H1 (cell line): ENCODE measurements around the gene PDGFB. TPM values are rescaled to one million over a fixed set of nuclear protein-coding genes. Genes with fewer than 3 reads are reported as not detected.

Experiments used
- CTCF ChIA-PET: fragments of 300-600 bp; sonication (Branson Sonifier 250); formaldehyde crosslinking; loops from one replicate; lab custom pipeline; 2021; ENCODE audit not compliant: partially characterized antibody; lab: Charles Lee
- POLR2A ChIA-PET: fragments of 300-600 bp; sonication (Branson Sonifier 250); formaldehyde crosslinking; loops from one replicate; lab custom pipeline; 2021; ENCODE audit warnings: inconsistent platforms; ENCODE audit not compliant: partially characterized antibody; lab: Charles Lee
- DNase-seq, 2 experiments: peaks; one replicate each; pipeline versions ENCODE4 v3.0.0 to v3.0.0-alpha.2; 2010 to 2022; ENCODE audit warnings: low spot score in 2 of 2, low read depth in 1 of 2, mixed read lengths in 1 of 2
- FAIRE-seq: peaks from 2 replicates; lab custom pipeline; 2011; peaks lifted over from hg19 to GRCh38; lab: Jason Lieb, UNC
- H2AFZ ChIP-seq: 2 replicates; pipeline ENCODE4 v1.8.1; 2012; ENCODE audit warnings: low read length, inconsistent platforms
- H2AK5ac ChIP-seq: 2 replicates; pipeline ENCODE4 v1.6.1; 2013; ENCODE audit warnings: low read depth, low read length
- H2BK120ac ChIP-seq: replicated peaks from 2 replicates; pipeline ENCODE3; 2013; ENCODE audit warnings: low read depth, low read length, inconsistent platforms
- H2BK12ac ChIP-seq: 2 replicates; pipeline ENCODE4 v1.6.1; 2013; ENCODE audit warnings: low read depth, low read length
- H2BK15ac ChIP-seq: 2 replicates; pipeline ENCODE4 v1.6.1; 2013; ENCODE audit warnings: low read length
- H2BK20ac ChIP-seq: 2 replicates; pipeline ENCODE4 v1.6.1; 2013; ENCODE audit warnings: low read length
- H2BK5ac ChIP-seq: 2 replicates; pipeline ENCODE4 v1.6.1; 2013; ENCODE audit warnings: low read depth, low read length
- H3K14ac ChIP-seq: 2 replicates; pipeline ENCODE4 v1.6.1; 2013; ENCODE audit warnings: inconsistent platforms; ENCODE audit not compliant: insufficient read length
- H3K18ac ChIP-seq: 2 replicates; pipeline ENCODE4 v1.6.1; 2013; ENCODE audit warnings: low read length; ENCODE audit errors: extremely low read depth
- H3K23ac ChIP-seq: 2 replicates; pipeline ENCODE4 v1.6.1; 2013; ENCODE audit warnings: inconsistent platforms; ENCODE audit not compliant: insufficient read length
- H3K23me2 ChIP-seq: 2 replicates; pipeline ENCODE4 v1.6.1; 2013; ENCODE audit warnings: low read depth, low read length
- H3K27ac ChIP-seq: 2 replicates; pipeline ENCODE4 v1.6.1; 2011; ENCODE audit warnings: low read depth, low read length, inconsistent platforms
- H3K27me3 ChIP-seq, 4 experiments: replicated peaks in 1 of 4; 1 replicate in 1 of 4; 2 replicates in 3 of 4; pipeline versions ENCODE4 v1.6.1 to v1.8.1; 2011 to 2013; ENCODE audit warnings: low read length in 3 of 4, mild to moderate bottlenecking in 3 of 4, inconsistent platforms in 2 of 4, mixed read lengths in 2 of 4, moderate library complexity in 1 of 4; ENCODE audit not compliant: control insufficient read depth in 3 of 4, insufficient read depth in 3 of 4; ENCODE audit errors: extremely low read depth in 1 of 4
- H3K36me3 ChIP-seq, 4 experiments: 2 replicates each; pipeline versions ENCODE4 v1.6.1 to v1.8.1; 2011 to 2013; ENCODE audit warnings: mild to moderate bottlenecking in 4 of 4, low read length in 3 of 4, moderate library complexity in 2 of 4, control low read depth in 1 of 4, inconsistent platforms in 1 of 4; ENCODE audit not compliant: insufficient read depth in 4 of 4, control insufficient read depth in 2 of 4
- H3K4ac ChIP-seq: replicated peaks from 2 replicates; pipeline ENCODE3; 2013; ENCODE audit warnings: low read length, low read depth, mixed read lengths, inconsistent platforms; ENCODE audit not compliant: insufficient read length
- H3K4me1 ChIP-seq, 4 experiments: replicated peaks in 1 of 4; 1 replicate in 1 of 4; 2 replicates in 3 of 4; pipeline versions ENCODE4 v1.6.1 to v1.8.1; 2011 to 2013; ENCODE audit warnings: low read length in 3 of 4, inconsistent platforms in 2 of 4, mixed read lengths in 1 of 4; ENCODE audit not compliant: insufficient read depth in 4 of 4, control insufficient read depth in 3 of 4
- H3K4me2 ChIP-seq, 2 experiments: 2 replicates each; pipeline versions ENCODE4 v1.6.1 to v1.8.1; 2011 to 2013; ENCODE audit warnings: low read depth in 2 of 2, low read length in 2 of 2, control low read depth in 1 of 2, inconsistent platforms in 1 of 2, mild to moderate bottlenecking in 1 of 2; ENCODE audit not compliant: insufficient read depth in 1 of 2
- H3K4me3 ChIP-seq, 4 experiments: fragments of 200-600, 300-600 bp in 1 of 4; sonication (generic), shearing (Covaris generic), sonication (Bioruptor Twin) in 1 of 4; 2 replicates each; pipeline versions ENCODE4 v1.5.1 to v1.8.1; 2011 to 2016; ENCODE audit warnings: low read length in 4 of 4, low read depth in 3 of 4, control low read depth in 2 of 4, inconsistent platforms in 2 of 4, mild to moderate bottlenecking in 2 of 4, mixed read lengths in 1 of 4, moderate library complexity in 1 of 4; ENCODE audit not compliant: insufficient read depth in 2 of 4; ENCODE audit errors: extremely low read depth in 1 of 4
- H3K56ac ChIP-seq: replicated peaks from 2 replicates; pipeline ENCODE3; 2013; ENCODE audit warnings: low read depth, mild to moderate bottlenecking, mixed read lengths, low read length, inconsistent platforms; ENCODE audit not compliant: insufficient read length
- H3K79me1 ChIP-seq: 2 replicates; pipeline ENCODE4 v1.6.1; 2013; ENCODE audit warnings: low read depth, low read length, control low read depth
- H3K79me2 ChIP-seq, 2 experiments: 2 replicates each; pipeline versions ENCODE4 v1.6.1 to v1.8.1; 2012 to 2013; ENCODE audit warnings: low read length in 2 of 2, mild to moderate bottlenecking in 2 of 2, inconsistent platforms in 1 of 2; ENCODE audit not compliant: insufficient read depth in 2 of 2, control insufficient read depth in 1 of 2
- H3K9ac ChIP-seq, 4 experiments: replicated peaks in 1 of 4; 1 replicate in 1 of 4; 2 replicates in 3 of 4; pipeline versions ENCODE4 v1.6.1 to v1.8.1; 2011 to 2013; ENCODE audit warnings: low read depth in 3 of 4, low read length in 3 of 4, control low read depth in 2 of 4, mild to moderate bottlenecking in 2 of 4, moderate library complexity in 2 of 4, inconsistent platforms in 1 of 4; ENCODE audit errors: extremely low read depth in 1 of 4
- H3K9me3 ChIP-seq, 2 experiments: 2 replicates each; pipeline versions ENCODE4 v1.6.1 to v1.8.1; 2012 to 2013; ENCODE audit warnings: mild to moderate bottlenecking in 2 of 2, moderate library complexity in 2 of 2, control low read depth in 1 of 2, inconsistent platforms in 1 of 2, low read depth in 1 of 2, low read length in 1 of 2, mixed read lengths in 1 of 2; ENCODE audit not compliant: insufficient read depth in 2 of 2
- H4K20me1 ChIP-seq, 2 experiments: replicated peaks in 1 of 2; 2 replicates each; pipeline versions ENCODE3 to v1.8.1; 2011 to 2013; ENCODE audit warnings: inconsistent platforms in 2 of 2, low read length in 2 of 2, mild to moderate bottlenecking in 1 of 2; ENCODE audit not compliant: insufficient read depth in 2 of 2, control insufficient read depth in 1 of 2
- H4K5ac ChIP-seq: 2 replicates; pipeline ENCODE4 v1.6.1; 2013; ENCODE audit warnings: low read length, low read depth, mixed read lengths, inconsistent platforms; ENCODE audit not compliant: insufficient read length
- H4K8ac ChIP-seq: 2 replicates; pipeline ENCODE4 v1.8.0; 2013; ENCODE audit warnings: mild to moderate bottlenecking, moderate library complexity, low read length, inconsistent platforms; ENCODE audit not compliant: insufficient read depth; ENCODE audit errors: extremely low read depth
- H4K91ac ChIP-seq: replicated peaks from 2 replicates; pipeline ENCODE3; 2013; ENCODE audit warnings: low read length, mixed read lengths, inconsistent platforms; ENCODE audit not compliant: insufficient read length
- CBX5 ChIP-seq: fragments of 300-800, 300-1000 bp; sonication (generic); IDR thresholded peaks from 2 replicates; pipeline ENCODE4 v1.7.1; 2016; ENCODE audit warnings: antibody characterized with exemption, low read length, low read depth
- CBX8 ChIP-seq: fragments of 300-800, 300-1000 bp; sonication (generic); IDR thresholded peaks from 2 replicates; pipeline ENCODE4 v1.7.1; 2016; ENCODE audit warnings: low read depth, low read length, borderline replicate concordance
- CEBPB ChIP-seq: IDR thresholded peaks from 2 replicates; pipeline ENCODE4 v1.6.1; 2012; ENCODE audit warnings: low read depth, low read length
- JUN ChIP-seq: IDR thresholded peaks from 2 replicates; pipeline ENCODE4 v1.6.1; 2011; ENCODE audit warnings: low read depth, mild to moderate bottlenecking, improper control_type of control experiment, low read length
- JUND ChIP-seq: IDR thresholded peaks from 2 replicates; pipeline ENCODE4 v1.6.1; 2011; ENCODE audit warnings: mild to moderate bottlenecking, improper control_type of control experiment, low read length
- SIN3A ChIP-seq, 2 experiments: IDR thresholded peaks in 1 of 2; conservative IDR thresholded peaks in 1 of 2; 2 replicates each; pipeline ENCODE4 v1.6.1; 2011 to 2012; ENCODE audit warnings: low read length in 2 of 2, improper control_type of control experiment in 1 of 2, low read depth in 1 of 2, mild to moderate bottlenecking in 1 of 2
- SIRT6 ChIP-seq: IDR thresholded peaks from one replicate; pipeline ENCODE4 v1.7.1; 2012; ENCODE audit warnings: low read length, inconsistent platforms
- TCF12 ChIP-seq: IDR thresholded peaks from 2 replicates; pipeline ENCODE4 v1.6.1; 2011; ENCODE audit warnings: low read depth, mild to moderate bottlenecking, low read length
- YY1 ChIP-seq: IDR thresholded peaks from 2 replicates; pipeline ENCODE4 v1.6.1; 2011; ENCODE audit warnings: low read depth, mild to moderate bottlenecking, low read length
- WGBS, 2 experiments: shearing (Covaris generic) in 1 of 2; methylation state at CpG; one replicate each; pipeline versions ENCODE4 v1.1.6 to v1.1.7; 2013 to 2015; ENCODE audit warnings: low lambda C conversion rate in 2 of 2, mixed read lengths in 2 of 2, inconsistent platforms in 1 of 2, low coverage in 1 of 2, missing lambda C conversion rate in 1 of 2; ENCODE audit not compliant: insufficient replicate concordance in 2 of 2, insufficient coverage in 1 of 2, insufficient read length in 1 of 2; ENCODE audit errors: extremely low coverage in 1 of 2, missing lambda C conversion rate in 1 of 2; 5-methylcytosine and 5-hydroxymethylcytosine counted together
- polyA plus RNA-seq, 7 experiments: library from polyadenylated mRNA; depleted of rRNA in 3 of 7; stranded (reverse) in 5 of 7; unstranded in 2 of 7; fragments of >200 nt in 5 of 7; fragments of 200-250 nt in 2 of 7; gene quantifications; 1 replicate in 5 of 7; 2 replicates in 1 of 7; 4 replicates in 1 of 7; pipeline versions ENCODE4 v1.2.1 to v1.2.3, GENCODE V29; 2011 to 2013; ENCODE audit warnings: missing spikeins in 2 of 7, mixed read lengths in 2 of 7
- total RNA-seq: library from RNA; stranded (reverse); fragmentation: NEBNext Ultra II Directional; extraction: Animal tissue kit (Norgen Biotek cat#: 25700); gene quantifications from 2 replicates; pipeline ENCODE4 v1.2.1, GENCODE V29; 2021

PDGFB gene
- total and polyA plus RNA-seq, 2 of the 8 experiments (the other 6 are each of a cell fraction or from before 2014, with no cell fraction given): 3.9 to 8.5 TPM

GRCh38 chr22:39237318-39238100, 7.3 kb downstream of the PDGFB start:
- no peak overlapping the region for H2BK120ac ChIP-seq
- H3K23ac ChIP-seq: no peak overlapping the region
- H3K9ac ChIP-seq: no peak overlapping the region
- no peak overlapping the region for H4K8ac ChIP-seq
- no peak overlapping the region for H3K14ac ChIP-seq
- H3K27ac ChIP-seq: no peak overlapping the region
- H2AK5ac ChIP-seq: 0 out of 2 replicates have a peak overlapping the region, but pooled peaks have one; percentile 65
- no peak overlapping the region; the same call in 1 of the 2 replicates for H2BK15ac ChIP-seq
- ChIA-PET CTCF (interaction anchor here (0.6 to 2.9 kb wide), 8 partner anchors 13 to 78 kb away, joined by 3 to 17 read pairs (median 3); no protein-coding TSS in a partner anchor), POLR2A (interaction anchor here (0.7 to 8.5 kb wide), 7 partner anchors 8 to 89 kb away, joined by 3 to 89 read pairs (median 4); partner anchors contain the start of gene RPL3)
- peaks cover 4 to 37% (median 32%) of the 10 kb centered on the region in 4 experiments for H3K4me1 ChIP-seq
- H3K27me3 ChIP-seq: peaks cover 0 to 31% (median 21%) of the 10 kb centered on the region in 4 experiments; a peak in 5 of 7 replicates
- H4K5ac ChIP-seq: no peak overlapping the region
- H3K56ac ChIP-seq: no peak overlapping the region
- WGBS, 2 experiments: 93% methylated on average over 22 of the region's 22 CpGs; no CpG with 5 or more reads in 1 of the 2 experiments
- H4K91ac ChIP-seq: no peak overlapping the region
- no peak overlapping the region for H2AFZ ChIP-seq
- no peak overlapping the region for H3K4me3 ChIP-seq
- H3K23me2 ChIP-seq: peaks cover 4% of the 10 kb centered on the region; the same call in 1 of the 2 replicates
- H3K18ac ChIP-seq: peak overlapping the region; percentile 19; the same call in 1 of the 2 replicates
- H3K36me3 ChIP-seq: no peaks in the 10 kb centered on the region; a peak in 1 of 8 replicates
- no peak overlapping the region for H3K4ac ChIP-seq
- H2BK20ac ChIP-seq: 0 out of 2 replicates have a peak overlapping the region, but pooled peaks have one; percentile 48
- no peaks in the 10 kb centered on the region for H3K9me3 ChIP-seq
- no peaks in the 10 kb centered on the region for H3K79me1 ChIP-seq
- H2BK5ac ChIP-seq: no peak overlapping the region
- FAIRE-seq (no peak), DNase-seq (no peak)
- 0 out of 2 replicates have a peak overlapping the region, but pooled peaks have one; percentile 14 for H2BK12ac ChIP-seq
- TF ChIP-seq TCF12 (no peak), CEBPB (no peak), JUN (no peak), JUND (no peak), SIN3A (conservative IDR thresholded peaks at IDR 0.05 in 1 of 2, IDR thresholded peaks at IDR 0.05 in 1 of 2; ENCODE audit: low read depth in 1 of 2, low read length in 2 of 2) (no peak), SIRT6 (no peak), CBX8 (no peak), YY1 (no peak), CBX5 (no peak)
- no peaks in the 10 kb centered on the region for H3K79me2 ChIP-seq
- H3K4me2 ChIP-seq: no peak overlapping the region
- H4K20me1 ChIP-seq: peaks cover 0 to 2% of the 10 kb centered on the region in 2 experiments
